Measurements from ENCODE around the gene EPHA5.

- TF ChIP-seq CTCF (IDR thresholded peaks at IDR 0.05; ENCODE audit: insufficient read depth, low read depth, low read length) (no peak), EZH2 (IDR thresholded peaks at IDR 0.05; ENCODE audit: insufficient read depth, low read length) (no peak)
Measured at GRCh38 chr4:65521666-65522065, 148.6 kb downstream of the EPHA5 start.

Measured in astrocyte (in vitro differentiated cells and primary cell).